ENCODE results near the gene CLEC20A.

CLEC20A gene

DNA sequence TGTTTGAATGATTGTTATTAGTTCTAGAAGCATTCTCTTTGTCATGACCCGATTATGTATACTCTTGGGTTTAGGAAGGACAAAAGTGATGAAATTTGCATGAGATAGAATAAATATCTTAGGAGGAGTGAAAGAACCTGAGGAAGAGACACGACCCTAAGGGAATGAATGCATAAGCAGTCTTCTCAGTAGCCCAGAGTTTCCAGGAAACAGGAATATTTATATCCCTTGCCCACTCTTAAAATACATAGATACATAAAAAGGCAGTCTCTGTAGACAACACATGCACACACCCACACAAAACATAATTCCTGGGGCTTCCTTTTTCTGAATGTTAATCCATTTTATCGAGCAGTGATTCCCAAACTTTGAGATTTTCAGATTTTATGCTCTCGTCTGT, 19.4 kb downstream of the CLEC20A start:
- TF ChIP-seq EZH2 (optimal IDR thresholded peaks at IDR 0.05; ENCODE audit: low read depth, low read length) (no peak), EZH2phosphoT487 (IDR thresholded peaks at IDR 0.05; ENCODE audit: low read length) (no peak)
- TF ChIP-seq, protein P1, sequence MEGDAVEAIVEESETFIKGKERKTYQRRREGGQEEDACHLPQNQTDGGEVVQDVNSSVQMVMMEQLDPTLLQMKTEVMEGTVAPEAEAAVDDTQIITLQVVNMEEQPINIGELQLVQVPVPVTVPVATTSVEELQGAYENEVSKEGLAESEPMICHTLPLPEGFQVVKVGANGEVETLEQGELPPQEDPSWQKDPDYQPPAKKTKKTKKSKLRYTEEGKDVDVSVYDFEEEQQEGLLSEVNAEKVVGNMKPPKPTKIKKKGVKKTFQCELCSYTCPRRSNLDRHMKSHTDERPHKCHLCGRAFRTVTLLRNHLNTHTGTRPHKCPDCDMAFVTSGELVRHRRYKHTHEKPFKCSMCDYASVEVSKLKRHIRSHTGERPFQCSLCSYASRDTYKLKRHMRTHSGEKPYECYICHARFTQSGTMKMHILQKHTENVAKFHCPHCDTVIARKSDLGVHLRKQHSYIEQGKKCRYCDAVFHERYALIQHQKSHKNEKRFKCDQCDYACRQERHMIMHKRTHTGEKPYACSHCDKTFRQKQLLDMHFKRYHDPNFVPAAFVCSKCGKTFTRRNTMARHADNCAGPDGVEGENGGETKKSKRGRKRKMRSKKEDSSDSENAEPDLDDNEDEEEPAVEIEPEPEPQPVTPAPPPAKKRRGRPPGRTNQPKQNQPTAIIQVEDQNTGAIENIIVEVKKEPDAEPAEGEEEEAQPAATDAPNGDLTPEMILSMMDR (IDR thresholded peaks at IDR 0.05; ENCODE audit: low read length), result no peak

DNA sequence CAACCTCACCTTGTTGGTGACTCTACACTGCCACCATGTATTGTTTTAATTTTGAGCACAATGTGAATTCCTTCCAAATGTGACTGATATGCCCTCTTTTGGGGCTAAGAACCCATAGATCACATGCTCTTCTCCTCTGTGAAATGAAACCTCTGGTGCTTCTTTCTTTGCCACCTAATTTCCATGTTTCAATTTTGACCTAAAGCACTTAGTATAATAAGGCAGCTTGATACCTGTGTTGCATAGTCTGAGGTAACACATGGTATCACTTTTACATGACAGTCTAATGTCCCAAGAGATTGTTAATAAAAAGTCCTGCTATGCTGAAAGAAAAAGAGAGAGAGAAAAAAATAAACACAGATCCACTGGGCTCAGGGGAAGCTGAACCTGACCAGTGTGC, 24.2 kb downstream of the CLEC20A start:
- TF ChIP-seq EZH2 (optimal IDR thresholded peaks at IDR 0.05; ENCODE audit: low read depth, low read length) (no peak), EZH2phosphoT487 (IDR thresholded peaks at IDR 0.05; ENCODE audit: low read length) (no peak)
- TF ChIP-seq, protein P1 (IDR thresholded peaks at IDR 0.05; ENCODE audit: low read length), result no peak; the same call in 1 of the 2 replicates
- H4K20me1 ChIP-seq (ENCODE audit: insufficient read depth, low read length), result no peaks in the 10 kb centered on the region
- H3K4me1 ChIP-seq (ENCODE audit: low read length), result peaks cover 10% of the 10 kb centered on the region
- peak overlapping the region; percentile 28 for H3K4me2 ChIP-seq (ENCODE audit: low read depth, low read length)
- no peak overlapping the region for H3K9ac ChIP-seq (ENCODE audit: low read length)
- H3K9me3 ChIP-seq (replicated peaks; ENCODE audit: insufficient read depth, low read length), result no peaks in the 10 kb centered on the region
- no peak overlapping the region; the same call in 1 of the 2 replicates for H3K27ac ChIP-seq (ENCODE audit: low read length)
- H3K4me3 ChIP-seq (ENCODE audit: low read length), result peak overlapping the region; percentile 11; the same call in 1 of the 2 replicates
- no peaks in the 10 kb centered on the region for H3F3A ChIP-seq (ENCODE audit: insufficient read depth, low read length)
- H3K9me2 ChIP-seq (replicated peaks; ENCODE audit: insufficient read depth, low read length), result no peaks in the 10 kb centered on the region
- H2AFZ ChIP-seq (ENCODE audit: low read length), result peak overlapping the region; percentile 42
- no peaks in the 10 kb centered on the region for H3K79me2 ChIP-seq (ENCODE audit: low read length)
- no peaks in the 10 kb centered on the region for H3K27me3 ChIP-seq (replicated peaks; ENCODE audit: insufficient read depth, low read length)
- H3K36me3 ChIP-seq (replicated peaks; ENCODE audit: insufficient read depth, low read length), result no peaks in the 10 kb centered on the region
- no peak for DNase-seq

More for the DNA sequence above, 19.4 kb downstream of the CLEC20A start:
- Histone ChIP-seq H2AFZ (ENCODE audit: low read length) (no peak overlapping the region), H3K4me2 (ENCODE audit: low read depth, low read length) (no peak overlapping the region), H3K27me3 (replicated peaks; ENCODE audit: insufficient read depth, low read length) (no peaks in the 10 kb centered on the region), H3K27ac (ENCODE audit: low read length) (no peak overlapping the region), H3K36me3 (replicated peaks; ENCODE audit: insufficient read depth, low read length) (no peaks in the 10 kb centered on the region), H3K4me3 (ENCODE audit: low read length) (no peak overlapping the region), H3K4me1 (ENCODE audit: low read length) (peaks cover 7% of the 10 kb centered on the region), H3F3A (ENCODE audit: insufficient read depth, low read length) (no peaks in the 10 kb centered on the region), H3K9ac (ENCODE audit: low read length) (no peak overlapping the region), H3K9me2 (replicated peaks; ENCODE audit: insufficient read depth, low read length) (no peaks in the 10 kb centered on the region), H3K9me3 (replicated peaks; ENCODE audit: insufficient read depth, low read length) (no peaks in the 10 kb centered on the region), H3K79me2 (ENCODE audit: low read length) (no peaks in the 10 kb centered on the region), H4K20me1 (ENCODE audit: insufficient read depth, low read length) (no peaks in the 10 kb centered on the region)
- DNase-seq, result no peak

DNA sequence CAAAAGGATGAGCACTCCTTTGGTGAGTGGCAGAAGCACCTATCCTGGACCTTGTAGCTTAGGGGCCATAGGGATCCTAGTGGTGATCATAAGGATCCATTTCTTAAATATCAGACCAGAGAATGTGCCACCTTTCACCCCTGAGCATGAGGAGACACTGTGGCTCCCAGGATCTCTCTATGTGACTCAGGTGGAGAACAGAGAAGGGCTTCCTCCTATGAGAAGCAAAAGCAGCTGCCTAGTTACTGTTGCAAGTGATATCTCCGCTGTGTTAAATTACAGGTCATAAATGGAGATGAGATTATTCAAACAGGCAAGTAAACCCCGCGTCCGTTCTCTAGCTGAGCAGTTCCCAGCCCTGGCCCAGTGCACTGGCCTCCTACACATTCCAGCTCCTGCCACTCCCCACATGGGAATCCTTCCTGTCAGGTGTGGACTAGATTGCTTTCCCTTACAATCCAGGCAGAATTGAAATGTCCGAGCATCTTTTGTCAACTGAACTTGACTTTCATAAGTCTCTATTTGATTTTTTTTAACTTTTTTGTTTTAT, 26.3 kb downstream of the CLEC20A start:
- H4K20me1 ChIP-seq (ENCODE audit: insufficient read depth, low read length), result no peaks in the 10 kb centered on the region
- no peak overlapping the region for H3K27ac ChIP-seq (ENCODE audit: low read length)
- H3K4me3 ChIP-seq (ENCODE audit: low read length), result no peak overlapping the region
- TF ChIP-seq, protein P1 (IDR thresholded peaks at IDR 0.05; ENCODE audit: low read length), result no peak
- TF ChIP-seq EZH2phosphoT487 (IDR thresholded peaks at IDR 0.05; ENCODE audit: low read length) (no peak), EZH2 (optimal IDR thresholded peaks at IDR 0.05; ENCODE audit: low read depth, low read length) (no peak)
- H3K9me3 ChIP-seq (replicated peaks; ENCODE audit: insufficient read depth, low read length), result no peaks in the 10 kb centered on the region
- peaks cover 10% of the 10 kb centered on the region for H3K4me1 ChIP-seq (ENCODE audit: low read length)
- H3K9me2 ChIP-seq (replicated peaks; ENCODE audit: insufficient read depth, low read length), result no peaks in the 10 kb centered on the region
- H3F3A ChIP-seq (ENCODE audit: insufficient read depth, low read length), result no peaks in the 10 kb centered on the region
- DNase-seq, result no peak
- H3K27me3 ChIP-seq (replicated peaks; ENCODE audit: insufficient read depth, low read length), result no peaks in the 10 kb centered on the region
- no peak overlapping the region for H3K4me2 ChIP-seq (ENCODE audit: low read depth, low read length)
- no peak overlapping the region for H3K9ac ChIP-seq (ENCODE audit: low read length)
- H2AFZ ChIP-seq (ENCODE audit: low read length), result no peak overlapping the region
- H3K79me2 ChIP-seq (ENCODE audit: low read length), result no peaks in the 10 kb centered on the region
- H3K36me3 ChIP-seq (replicated peaks; ENCODE audit: insufficient read depth, low read length), result no peaks in the 10 kb centered on the region

All from MM.1S (cell line).